A549 (cell line): ENCODE measurements around the gene VLDLR. TPM values are rescaled to one million over a fixed set of nuclear protein-coding genes. Genes with fewer than 3 reads are reported as not detected.
A peak's percentile ranks its signal among the peaks of the same experiment; 100 is the strongest.

Source experiments
- ATAC-seq, 2 experiments: fragments of 200-7000 bp in 1 of 2; fragments of >200 bp in 1 of 2; cut with Nextera tagmentation in 1 of 2; cut with Tn5 transposase in 1 of 2; 3 replicates each; pipeline versions ENCODE4 v1.8.0 to v1.9.1; 2018 to 2020; ENCODE audit warnings: mild to moderate bottlenecking in 1 of 2, moderate library complexity in 1 of 2
- CTCF ChIA-PET: fragments of 300-600 bp; sonication (Branson Sonifier 250); formaldehyde crosslinking; extraction: SDS; loops from one replicate; lab custom pipeline; 2021; ENCODE audit warnings: antibody characterized with exemption, inconsistent platforms; lab: Yijun Ruan, JAX
- POLR2A ChIA-PET: fragments of 350-600 bp; formaldehyde crosslinking; extraction: SDS; loops from one replicate; lab custom pipeline; 2021; ENCODE audit warnings: antibody characterized with exemption, inconsistent platforms; lab: Yijun Ruan, JAX
- DNase-seq, 2 experiments: peaks; one replicate each; pipeline versions ENCODE4 v3.0.0 to v3.0.0-alpha.2; 2011 to 2016; ENCODE audit warnings: low read depth in 1 of 2, low spot score in 1 of 2
- FAIRE-seq: peaks from 2 replicates; lab custom pipeline; 2011; peaks lifted over from hg19 to GRCh38; lab: Jason Lieb, UNC
- H3K27ac ChIP-seq, 2 experiments: fragments of >200 bp; sonication (Bioruptor Twin); formaldehyde crosslinking; 3 replicates each; pipeline ENCODE4 v1.5.1; 2016 to 2017
- H3K4me1 ChIP-seq: fragments of >200 bp; sonication (Bioruptor Twin); formaldehyde crosslinking; 3 replicates; pipeline ENCODE4 v1.6.1; 2016
- H3K4me2 ChIP-seq: fragments of >200 bp; sonication (Bioruptor Twin); formaldehyde crosslinking; 3 replicates; pipeline ENCODE4 v1.6.1; 2016
- H3K4me3 ChIP-seq: fragments of >200 bp; sonication (Bioruptor Twin); formaldehyde crosslinking; 3 replicates; pipeline ENCODE4 v1.5.1; 2016
- H3K9me3 ChIP-seq: fragments of >200 bp; sonication (Bioruptor Twin); formaldehyde crosslinking; 3 replicates; pipeline ENCODE4 v1.6.1; 2016
- BHLHE40 ChIP-seq: IDR thresholded peaks from 2 replicates; pipeline ENCODE4 v1.6.1; 2012; ENCODE audit warnings: low read depth, low read length, inconsistent platforms
- CBX2 ChIP-seq: fragments of 200-600 bp; sonication (generic); IDR thresholded peaks from 2 replicates; pipeline ENCODE4 v1.6.1; 2016; ENCODE audit warnings: low read depth, mild to moderate bottlenecking, borderline replicate concordance
- CBX8 ChIP-seq: fragments of 200-600 bp; sonication (generic); IDR thresholded peaks from 2 replicates; pipeline ENCODE4 v1.6.1; 2016
- CEBPB ChIP-seq, 2 experiments: fragments of >200 bp in 1 of 2; sonication (Bioruptor Twin) in 1 of 2; formaldehyde crosslinking in 1 of 2; IDR thresholded peaks; 2 replicates each; pipeline ENCODE4 v1.6.1; 2012 to 2016
- HOXB5 ChIP-seq: fragments of 250-450 bp; sonication (Bioruptor Pico); IDR thresholded peaks from 2 replicates; pipeline ENCODE4 v1.5.0; 2020; ENCODE audit warnings: mild to moderate bottlenecking, moderate library complexity
- MYC ChIP-seq: IDR thresholded peaks from 2 replicates; pipeline ENCODE4 v1.6.1; 2012; ENCODE audit warnings: mild to moderate bottlenecking, inconsistent platforms, low read length, improper control_type of control experiment, borderline replicate concordance
- PHF8 ChIP-seq: fragments of 200-600 bp; sonication (generic); IDR thresholded peaks from 2 replicates; pipeline ENCODE4 v1.6.1; 2016; ENCODE audit warnings: low read depth, mild to moderate bottlenecking, antibody characterized with exemption, moderate library complexity, borderline replicate concordance
- POLR2A ChIP-seq: IDR thresholded peaks from 2 replicates; pipeline ENCODE4 v1.6.1; 2012; ENCODE audit warnings: mild to moderate bottlenecking, low read length
- POLR2AphosphoS2 ChIP-seq: conservative IDR thresholded peaks from 2 replicates; pipeline ENCODE4 v1.6.1; 2012; ENCODE audit warnings: low read length, improper control_type of control experiment, inconsistent platforms
- RAD21 ChIP-seq, 2 experiments: fragments of >200 bp in 1 of 2; sonication (Bioruptor Twin) in 1 of 2; formaldehyde crosslinking in 1 of 2; IDR thresholded peaks in 1 of 2; conservative IDR thresholded peaks in 1 of 2; 2 replicates in 1 of 2; 3 replicates in 1 of 2; pipeline ENCODE4 v1.6.1; 2012 to 2018; ENCODE audit warnings: inconsistent platforms in 1 of 2
- RNF2 ChIP-seq: fragments of 200-600 bp; sonication (generic); IDR thresholded peaks from 2 replicates; pipeline ENCODE4 v1.6.1; 2016; ENCODE audit warnings: low read depth, mild to moderate bottlenecking, antibody characterized with exemption, moderate library complexity, borderline replicate concordance
- SMC3 ChIP-seq: fragments of >200 bp; sonication (Bioruptor Twin); formaldehyde crosslinking; IDR thresholded peaks from 3 replicates; pipeline ENCODE4 v1.6.1; 2018; ENCODE audit warnings: inconsistent platforms
- ZC3H11A ChIP-seq: fragments of 450-650 bp; IDR thresholded peaks from 2 replicates; pipeline ENCODE4 v1.6.1; 2014; ENCODE audit warnings: antibody characterized with exemption, mild to moderate bottlenecking
- ZNF302 ChIP-seq: fragments of 250-450 bp; sonication (Bioruptor Pico); IDR thresholded peaks from 2 replicates; pipeline ENCODE4 v1.9.0; 2021; ENCODE audit warnings: inconsistent platforms, mild to moderate bottlenecking, moderate library complexity
- ZSCAN20 ChIP-seq: fragments of 250-450 bp; sonication (Bioruptor Pico); IDR thresholded peaks from 2 replicates; pipeline ENCODE4 v1.8.0; 2022; ENCODE audit warnings: mild to moderate bottlenecking, moderate library complexity
- WGBS: methylation state at CpG from one replicate; pipeline ENCODE4 v1.1.6; 2017; ENCODE audit errors: missing lambda C conversion rate; 5-methylcytosine and 5-hydroxymethylcytosine counted together
- polyA plus RNA-seq, 4 experiments: library from polyadenylated mRNA; depleted of rRNA in 3 of 4; stranded (reverse); fragments of >200 nt; fragmentation: RNase III in 1 of 4; extraction: RNeasy Plus Mini Kit Qiagen cat#74134 plus additional on column Dnase treatment in 1 of 4; gene quantifications; 2 replicates in 3 of 4; 3 replicates in 1 of 4; pipeline ENCODE4 v1.2.3, GENCODE V29; 2011 to 2017
- TF ChIP-seq, protein P1 (sequence below): fragments of 200-600 bp; sonication (generic); IDR thresholded peaks from 2 replicates; pipeline ENCODE4 v1.6.1; 2016; ENCODE audit warnings: antibody characterized with exemption, mild to moderate bottlenecking, moderate library complexity
- TF ChIP-seq, protein P2 (sequence below): IDR thresholded peaks from 2 replicates; pipeline ENCODE4 v1.6.1; 2012
- TF ChIP-seq, protein P3 (sequence below): fragments of >200 bp; sonication (Bioruptor Twin); formaldehyde crosslinking; IDR thresholded peaks from 3 replicates; pipeline ENCODE4 v1.6.1; 2016
- TF ChIP-seq, protein P4 (sequence below): fragments of 250-450 bp; sonication (Bioruptor Pico); IDR thresholded peaks from 2 replicates; pipeline ENCODE4 v1.5.0; 2021; ENCODE audit warnings: mild to moderate bottlenecking, moderate library complexity, borderline replicate concordance
- TF ChIP-seq, protein P5 (sequence below): fragments of 150-350 bp; IDR thresholded peaks from 2 replicates; pipeline ENCODE4 v1.6.1; 2014; ENCODE audit warnings: low read depth, mild to moderate bottlenecking, low read length
- TF ChIP-seq, protein P6 (sequence below): fragments of 450-650 bp; IDR thresholded peaks from 2 replicates; pipeline ENCODE4 v1.6.1; 2014; ENCODE audit warnings: antibody characterized with exemption
- TF ChIP-seq, protein P7 (sequence below): fragments of 250-450 bp; sonication (Bioruptor Pico); IDR thresholded peaks from 2 replicates; pipeline ENCODE4 v1.5.0; 2020; ENCODE audit warnings: low read depth, mild to moderate bottlenecking, moderate library complexity

VLDLR gene
- polyA plus RNA-seq, 2 of the 4 experiments (the other 2 are of a cell fraction) = 27.9 to 49.0 TPM

DNA sequence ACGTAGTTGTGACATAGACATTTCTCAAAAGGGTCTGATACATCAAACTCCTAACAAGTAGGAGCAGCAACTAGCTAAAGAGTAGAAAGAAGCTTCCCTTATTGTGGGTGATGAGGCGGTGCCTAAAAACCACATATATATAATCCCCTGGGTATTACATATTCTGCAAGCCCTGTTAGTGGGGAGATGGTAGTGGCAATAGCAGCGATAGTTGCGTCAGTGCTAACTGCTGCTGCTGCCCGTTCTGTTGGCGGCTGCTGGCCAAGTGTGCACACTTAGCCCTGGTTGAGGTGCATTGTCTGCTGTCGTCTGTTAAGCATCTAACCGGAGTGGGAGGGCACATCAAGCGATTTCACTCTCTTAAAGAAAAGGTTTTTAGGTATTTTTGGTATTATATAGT, 35.8 kb downstream of the VLDLR start:
- H3K4me2 ChIP-seq = no peak overlapping the region
- 90% methylated on average over 9 of the region's 9 CpGs for WGBS
- DNase-seq = no peak
- FAIRE-seq = no peak
- no peak for ATAC-seq
- peaks cover 11% of the 10 kb centered on the region; the same call in 2 of the 3 replicates for H3K4me1 ChIP-seq
- TF ChIP-seq HOXB5 (CRISPR knock-in tag) = no peak
- TF ChIP-seq POLR2AphosphoS2 = no peak
- no peak for TF ChIP-seq RAD21 (conservative IDR thresholded peaks at IDR 0.05 in 1 of 2, IDR thresholded peaks at IDR 0.05 in 1 of 2)
- TF ChIP-seq ZC3H11A = no peak
- TF ChIP-seq CEBPB (IDR thresholded peaks at IDR 0.05) = no peak
- TF ChIP-seq SMC3 = no peak
- TF ChIP-seq, protein P1, sequence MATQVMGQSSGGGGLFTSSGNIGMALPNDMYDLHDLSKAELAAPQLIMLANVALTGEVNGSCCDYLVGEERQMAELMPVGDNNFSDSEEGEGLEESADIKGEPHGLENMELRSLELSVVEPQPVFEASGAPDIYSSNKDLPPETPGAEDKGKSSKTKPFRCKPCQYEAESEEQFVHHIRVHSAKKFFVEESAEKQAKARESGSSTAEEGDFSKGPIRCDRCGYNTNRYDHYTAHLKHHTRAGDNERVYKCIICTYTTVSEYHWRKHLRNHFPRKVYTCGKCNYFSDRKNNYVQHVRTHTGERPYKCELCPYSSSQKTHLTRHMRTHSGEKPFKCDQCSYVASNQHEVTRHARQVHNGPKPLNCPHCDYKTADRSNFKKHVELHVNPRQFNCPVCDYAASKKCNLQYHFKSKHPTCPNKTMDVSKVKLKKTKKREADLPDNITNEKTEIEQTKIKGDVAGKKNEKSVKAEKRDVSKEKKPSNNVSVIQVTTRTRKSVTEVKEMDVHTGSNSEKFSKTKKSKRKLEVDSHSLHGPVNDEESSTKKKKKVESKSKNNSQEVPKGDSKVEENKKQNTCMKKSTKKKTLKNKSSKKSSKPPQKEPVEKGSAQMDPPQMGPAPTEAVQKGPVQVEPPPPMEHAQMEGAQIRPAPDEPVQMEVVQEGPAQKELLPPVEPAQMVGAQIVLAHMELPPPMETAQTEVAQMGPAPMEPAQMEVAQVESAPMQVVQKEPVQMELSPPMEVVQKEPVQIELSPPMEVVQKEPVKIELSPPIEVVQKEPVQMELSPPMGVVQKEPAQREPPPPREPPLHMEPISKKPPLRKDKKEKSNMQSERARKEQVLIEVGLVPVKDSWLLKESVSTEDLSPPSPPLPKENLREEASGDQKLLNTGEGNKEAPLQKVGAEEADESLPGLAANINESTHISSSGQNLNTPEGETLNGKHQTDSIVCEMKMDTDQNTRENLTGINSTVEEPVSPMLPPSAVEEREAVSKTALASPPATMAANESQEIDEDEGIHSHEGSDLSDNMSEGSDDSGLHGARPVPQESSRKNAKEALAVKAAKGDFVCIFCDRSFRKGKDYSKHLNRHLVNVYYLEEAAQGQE = no peak
- TF ChIP-seq CBX2 = no peak
- TF ChIP-seq, protein P2, sequence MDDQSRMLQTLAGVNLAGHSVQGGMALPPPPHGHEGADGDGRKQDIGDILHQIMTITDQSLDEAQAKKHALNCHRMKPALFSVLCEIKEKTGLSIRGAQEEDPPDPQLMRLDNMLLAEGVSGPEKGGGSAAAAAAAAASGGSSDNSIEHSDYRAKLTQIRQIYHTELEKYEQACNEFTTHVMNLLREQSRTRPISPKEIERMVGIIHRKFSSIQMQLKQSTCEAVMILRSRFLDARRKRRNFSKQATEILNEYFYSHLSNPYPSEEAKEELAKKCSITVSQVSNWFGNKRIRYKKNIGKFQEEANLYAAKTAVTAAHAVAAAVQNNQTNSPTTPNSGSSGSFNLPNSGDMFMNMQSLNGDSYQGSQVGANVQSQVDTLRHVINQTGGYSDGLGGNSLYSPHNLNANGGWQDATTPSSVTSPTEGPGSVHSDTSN = no peak
- TF ChIP-seq, protein P3, sequence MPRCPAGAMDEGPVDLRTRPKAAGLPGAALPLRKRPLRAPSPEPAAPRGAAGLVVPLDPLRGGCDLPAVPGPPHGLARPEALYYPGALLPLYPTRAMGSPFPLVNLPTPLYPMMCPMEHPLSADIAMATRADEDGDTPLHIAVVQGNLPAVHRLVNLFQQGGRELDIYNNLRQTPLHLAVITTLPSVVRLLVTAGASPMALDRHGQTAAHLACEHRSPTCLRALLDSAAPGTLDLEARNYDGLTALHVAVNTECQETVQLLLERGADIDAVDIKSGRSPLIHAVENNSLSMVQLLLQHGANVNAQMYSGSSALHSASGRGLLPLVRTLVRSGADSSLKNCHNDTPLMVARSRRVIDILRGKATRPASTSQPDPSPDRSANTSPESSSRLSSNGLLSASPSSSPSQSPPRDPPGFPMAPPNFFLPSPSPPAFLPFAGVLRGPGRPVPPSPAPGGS = no peak
- TF ChIP-seq, protein P4, sequence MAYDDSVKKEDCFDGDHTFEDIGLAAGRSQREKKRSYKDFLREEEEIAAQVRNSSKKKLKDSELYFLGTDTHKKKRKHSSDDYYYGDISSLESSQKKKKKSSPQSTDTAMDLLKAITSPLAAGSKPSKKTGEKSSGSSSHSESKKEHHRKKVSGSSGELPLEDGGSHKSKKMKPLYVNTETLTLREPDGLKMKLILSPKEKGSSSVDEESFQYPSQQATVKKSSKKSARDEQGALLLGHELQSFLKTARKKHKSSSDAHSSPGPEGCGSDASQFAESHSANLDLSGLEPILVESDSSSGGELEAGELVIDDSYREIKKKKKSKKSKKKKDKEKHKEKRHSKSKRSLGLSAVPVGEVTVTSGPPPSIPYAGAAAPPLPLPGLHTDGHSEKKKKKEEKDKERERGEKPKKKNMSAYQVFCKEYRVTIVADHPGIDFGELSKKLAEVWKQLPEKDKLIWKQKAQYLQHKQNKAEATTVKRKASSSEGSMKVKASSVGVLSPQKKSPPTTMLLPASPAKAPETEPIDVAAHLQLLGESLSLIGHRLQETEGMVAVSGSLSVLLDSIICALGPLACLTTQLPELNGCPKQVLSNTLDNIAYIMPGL (CRISPR knock-in tag) = no peak
- no peak for TF ChIP-seq POLR2A
- TF ChIP-seq, protein P5, sequence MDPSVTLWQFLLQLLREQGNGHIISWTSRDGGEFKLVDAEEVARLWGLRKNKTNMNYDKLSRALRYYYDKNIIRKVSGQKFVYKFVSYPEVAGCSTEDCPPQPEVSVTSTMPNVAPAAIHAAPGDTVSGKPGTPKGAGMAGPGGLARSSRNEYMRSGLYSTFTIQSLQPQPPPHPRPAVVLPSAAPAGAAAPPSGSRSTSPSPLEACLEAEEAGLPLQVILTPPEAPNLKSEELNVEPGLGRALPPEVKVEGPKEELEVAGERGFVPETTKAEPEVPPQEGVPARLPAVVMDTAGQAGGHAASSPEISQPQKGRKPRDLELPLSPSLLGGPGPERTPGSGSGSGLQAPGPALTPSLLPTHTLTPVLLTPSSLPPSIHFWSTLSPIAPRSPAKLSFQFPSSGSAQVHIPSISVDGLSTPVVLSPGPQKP = no peak
- TF ChIP-seq CBX8 = no peak
- no peak for TF ChIP-seq MYC
- no peak for TF ChIP-seq ZSCAN20 (CRISPR knock-in tag)
- TF ChIP-seq, all 56 proteins: peak for 0
- H3K4me3 ChIP-seq = no peak overlapping the region
- POLR2A ChIA-PET = interaction anchor here (0.6 kb wide), 1 partner anchor 328 kb away, joined by 6 read pairs; no protein-coding TSS in a partner anchor
- H3K9me3 ChIP-seq = no peaks in the 10 kb centered on the region
- CTCF ChIA-PET = interaction anchor here (0.6 kb wide), 1 partner anchor 371 kb away, joined by 3 read pairs; no protein-coding TSS in a partner anchor
- H3K27ac ChIP-seq = no peak overlapping the region

DNA sequence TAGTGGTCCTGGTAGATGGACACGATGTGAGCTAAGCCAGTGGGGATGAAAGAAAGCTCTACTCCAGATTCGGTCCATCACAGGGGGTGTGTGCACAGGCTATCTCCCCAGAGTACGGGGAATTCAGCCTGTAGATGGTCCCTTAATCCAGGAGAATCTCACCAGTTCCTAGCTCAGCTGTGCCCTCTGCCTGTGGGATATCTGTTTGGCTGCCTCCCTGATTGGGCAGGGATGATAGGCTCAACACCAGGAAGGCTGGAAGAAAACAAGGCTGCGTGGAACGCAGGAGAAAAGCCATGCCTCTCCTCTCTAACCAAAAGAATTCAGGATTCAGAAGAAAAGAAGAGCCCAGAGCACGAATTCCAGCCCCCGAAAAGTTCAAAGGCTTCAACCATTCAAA, 40.9 kb downstream of the VLDLR start:
- CTCF ChIA-PET = interaction anchor here (1.0 to 1.3 kb wide), 3 partner anchors 10 to 29 kb away, joined by 3 read pairs; no protein-coding TSS in a partner anchor
- H3K4me3 ChIP-seq = no peak overlapping the region
- no peak for FAIRE-seq
- H3K4me2 ChIP-seq = no peak overlapping the region
- peak; percentile 69 to 80; a peak in 5 of 6 replicates for ATAC-seq
- DNase-seq = peak in 1 of 2 experiments; percentile 13
- H3K9me3 ChIP-seq = 0 out of 3 replicates have a peak, but pooled peaks cover 4% of the 10 kb centered on the region
- 73% methylated on average over 7 of the region's 7 CpGs for WGBS
- no peaks in the 10 kb centered on the region for H3K4me1 ChIP-seq
- no peak overlapping the region for H3K27ac ChIP-seq
- POLR2A ChIA-PET = no interaction called here
- TF ChIP-seq, protein P5 = no peak
- TF ChIP-seq RNF2 (no peak), RAD21 (conservative IDR thresholded peaks at IDR 0.05 in 1 of 2, IDR thresholded peaks at IDR 0.05 in 1 of 2) (peak; percentile 38 to 40), HOXB5 (CRISPR knock-in tag) (no peak), ZNF302 (no peak), MYC (no peak), SMC3 (0 out of 3 replicates have a peak, but pooled peaks have one; percentile 21), CEBPB (IDR thresholded peaks at IDR 0.05) (no peak), PHF8 (no peak), BHLHE40 (no peak)
- TF ChIP-seq, protein P6, sequence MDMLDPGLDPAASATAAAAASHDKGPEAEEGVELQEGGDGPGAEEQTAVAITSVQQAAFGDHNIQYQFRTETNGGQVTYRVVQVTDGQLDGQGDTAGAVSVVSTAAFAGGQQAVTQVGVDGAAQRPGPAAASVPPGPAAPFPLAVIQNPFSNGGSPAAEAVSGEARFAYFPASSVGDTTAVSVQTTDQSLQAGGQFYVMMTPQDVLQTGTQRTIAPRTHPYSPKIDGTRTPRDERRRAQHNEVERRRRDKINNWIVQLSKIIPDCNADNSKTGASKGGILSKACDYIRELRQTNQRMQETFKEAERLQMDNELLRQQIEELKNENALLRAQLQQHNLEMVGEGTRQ = no peak
- TF ChIP-seq, protein P7, sequence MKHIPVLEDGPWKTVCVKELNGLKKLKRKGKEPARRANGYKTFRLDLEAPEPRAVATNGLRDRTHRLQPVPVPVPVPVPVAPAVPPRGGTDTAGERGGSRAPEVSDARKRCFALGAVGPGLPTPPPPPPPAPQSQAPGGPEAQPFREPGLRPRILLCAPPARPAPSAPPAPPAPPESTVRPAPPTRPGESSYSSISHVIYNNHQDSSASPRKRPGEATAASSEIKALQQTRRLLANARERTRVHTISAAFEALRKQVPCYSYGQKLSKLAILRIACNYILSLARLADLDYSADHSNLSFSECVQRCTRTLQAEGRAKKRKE (CRISPR knock-in tag) = no peak
